Fibroblast of skin of back (primary cell): Measurements from ENCODE around the gene ZNF18. TPM values are rescaled to one million over a fixed set of nuclear protein-coding genes. Genes with fewer than 3 reads are reported as not detected.

ENCODE experiments used
- DNase-seq: peaks from one replicate; pipeline ENCODE4 v3.0.0-alpha.2; 2013
- polyA plus RNA-seq, 2 experiments: library from polyadenylated mRNA; unstranded; fragments of 120-200 nt; gene quantifications; one replicate each; pipeline ENCODE4 v1.2.1, GENCODE V29; 2013; ENCODE audit not compliant: insufficient read length in 2 of 2

The ZNF18 gene
- polyA plus RNA-seq (2013, experiment 1 of 2; ENCODE audit: insufficient read length), result 5.2 TPM
- polyA plus RNA-seq (2013, experiment 2 of 2; ENCODE audit: insufficient read length), result 7.1 TPM

- peak; percentile 92 for DNase-seq
Observed at GRCh38 chr17:11997147-11997971, at the start of gene ZNF18. ZNF18 (minus strand) TSS chr17:11997475; CDS start chr17:11992829, 4,646 bp downstream.

GRCh38 chr17:12046786-12047185 lies 49.5 kb upstream of the ZNF18 start:
- DNase-seq, result no peak

GRCh38 chr17:12043702-12044101 lies 46.4 kb upstream of the ZNF18 start:
- no peak for DNase-seq

- peak; percentile 85 for DNase-seq
Observed at GRCh38 chr17:12041312-12041711, 44.0 kb upstream of the ZNF18 start.

GRCh38 chr17:12040478-12040877 lies 43.2 kb upstream of the ZNF18 start:
- DNase-seq, result peak; percentile 31

- DNase-seq, result no peak
Observed at GRCh38 chr17:12037970-12038369, 40.7 kb upstream of the ZNF18 start.

GRCh38 chr17:12035673-12036072 lies 38.4 kb upstream of the ZNF18 start:
- DNase-seq, result no peak

GRCh38 chr17:12034538-12034937 lies 37.3 kb upstream of the ZNF18 start:
- DNase-seq, result no peak

- DNase-seq, result no peak
Observed at GRCh38 chr17:12028611-12029010, 31.3 kb upstream of the ZNF18 start.

- no peak for DNase-seq
Observed at GRCh38 chr17:12027658-12028057, 30.4 kb upstream of the ZNF18 start.

GRCh38 chr17:12024327-12024726 lies 27.1 kb upstream of the ZNF18 start:
- DNase-seq, result peak; percentile 56

GRCh38 chr17:12022310-12022709 lies 25.0 kb upstream of the ZNF18 start:
- no peak for DNase-seq

GRCh38 chr17:12021623-12022140 lies 24.4 kb upstream of the ZNF18 start:
- DNase-seq, result no peak

- peak; percentile 86 for DNase-seq
Observed at GRCh38 chr17:12020642-12021622, 23.7 kb upstream of the ZNF18 start, which contains the start of gene MAP2K4. MAP2K4 (plus strand) TSS chr17:12020877; CDS start chr17:12020887, 10 bp downstream.

GRCh38 chr17:12007466-12007865 lies 10.2 kb upstream of the ZNF18 start:
- DNase-seq, result no peak

GRCh38 chr17:11999696-12000095 lies 2.4 kb upstream of the ZNF18 start:
- no peak for DNase-seq

GRCh38 chr17:11997972-11998233 lies 628 bp upstream of the ZNF18 start:
- DNase-seq, result no peak

GRCh38 chr17:11996722-11997146 lies 541 bp downstream of the ZNF18 start:
- DNase-seq, result peak; percentile 46

GRCh38 chr17:11991461-11991860 lies 5.8 kb downstream of the ZNF18 start:
- no peak for DNase-seq

GRCh38 chr17:11990363-11990983 lies 6.8 kb downstream of the ZNF18 start:
- no peak for DNase-seq

- peak; percentile 47 for DNase-seq
Observed at GRCh38 chr17:11986942-11987329, 10.3 kb downstream of the ZNF18 start.

- no peak for DNase-seq
Observed at GRCh38 chr17:11986179-11986941, 10.9 kb downstream of the ZNF18 start.
